HL-60 (cell line): Measurements from ENCODE around the gene KYNU.

Source experiments
- DNase-seq, 2 experiments: peaks; one replicate each; pipeline ENCODE4 v3.0.0-alpha.2; 2010 to 2020; ENCODE audit warnings: low read depth in 1 of 2, low spot score in 1 of 2
- H3K27ac ChIP-seq: fragments of 250-450 bp; sonication (Bioruptor Pico); replicated peaks from 2 replicates; pipeline ENCODE4 v1.5.1; 2020; ENCODE audit warnings: mild to moderate bottlenecking, moderate library complexity
- H3K27me3 ChIP-seq: fragments of 250-450 bp; sonication (Bioruptor Pico); 2 replicates; pipeline ENCODE4 v1.5.1; 2021; ENCODE audit warnings: mild to moderate bottlenecking, moderate library complexity; ENCODE audit not compliant: insufficient read depth, poor library complexity, severe bottlenecking
- H3K4me3 ChIP-seq: replicated peaks from 2 replicates; pipeline ENCODE4 v1.5.1; 2011; ENCODE audit warnings: mild to moderate bottlenecking, control low read depth, low read length; ENCODE audit not compliant: insufficient read depth
- CTCF ChIP-seq: IDR thresholded peaks from one replicate; pipeline ENCODE4 v1.5.1; 2011; ENCODE audit warnings: low read length, control low read depth, inconsistent platforms; ENCODE audit not compliant: insufficient read depth
- GABPA ChIP-seq: IDR thresholded peaks from 2 replicates; pipeline ENCODE4 v1.6.1; 2012; ENCODE audit warnings: low read depth
- POLR2AphosphoS5 ChIP-seq: IDR thresholded peaks from 2 replicates; pipeline ENCODE4 v1.6.1; 2012; ENCODE audit warnings: low read depth
- REST ChIP-seq: IDR thresholded peaks from 2 replicates; pipeline ENCODE4 v1.6.1; 2012; ENCODE audit warnings: low read depth; ENCODE audit not compliant: insufficient replicate concordance
- SPI1 ChIP-seq: IDR thresholded peaks from 2 replicates; pipeline ENCODE4 v1.6.1; 2012; ENCODE audit warnings: low read depth, mild to moderate bottlenecking, borderline replicate concordance

Gene KYNU

GRCh38 chr2:142984657-142985056, 107.2 kb downstream of the KYNU start:
- Histone ChIP-seq H3K27me3 (no peaks in the 10 kb centered on the region), H3K27ac (no peak overlapping the region), H3K4me3 (no peak overlapping the region)
- no peak for DNase-seq
- TF ChIP-seq GABPA (no peak), POLR2AphosphoS5 (no peak), REST (no peak), SPI1 (no peak), CTCF (no peak)

- DNase-seq, result no peak
- Histone ChIP-seq H3K27ac (no peak overlapping the region), H3K4me3 (no peak overlapping the region), H3K27me3 (peaks cover 5% of the 10 kb centered on the region)
- no peak for TF ChIP-seq POLR2AphosphoS5
- no peak for TF ChIP-seq REST
- no peak for TF ChIP-seq GABPA
- TF ChIP-seq SPI1, result no peak
- TF ChIP-seq CTCF, result no peak
Measured at GRCh38 chr2:142987044-142987443, 109.6 kb downstream of the KYNU start.

GRCh38 chr2:142989273-142990204, 112.1 kb downstream of the KYNU start:
- Histone ChIP-seq H3K27me3 (peaks cover 5% of the 10 kb centered on the region), H3K27ac (no peak overlapping the region), H3K4me3 (no peak overlapping the region)
- DNase-seq, result no peak
- TF ChIP-seq GABPA (no peak), SPI1 (peak; percentile 56), POLR2AphosphoS5 (no peak), CTCF (no peak), REST (no peak)
